ENCODE results near the gene HOOK2.
"Not testable (repeated sequence)": the region's sequence is repeated elsewhere in the genome, so short reads cannot be mapped to it uniquely, and the experiment has no call there.

HOOK2 gene

GRCh38 chr19:12723381-12723640 lies 52.0 kb downstream of the HOOK2 start:
- in situ Hi-C loops (cut with MboI; ENCODE audit: low sequenced_read_pairs), result no loop called here

DNA sequence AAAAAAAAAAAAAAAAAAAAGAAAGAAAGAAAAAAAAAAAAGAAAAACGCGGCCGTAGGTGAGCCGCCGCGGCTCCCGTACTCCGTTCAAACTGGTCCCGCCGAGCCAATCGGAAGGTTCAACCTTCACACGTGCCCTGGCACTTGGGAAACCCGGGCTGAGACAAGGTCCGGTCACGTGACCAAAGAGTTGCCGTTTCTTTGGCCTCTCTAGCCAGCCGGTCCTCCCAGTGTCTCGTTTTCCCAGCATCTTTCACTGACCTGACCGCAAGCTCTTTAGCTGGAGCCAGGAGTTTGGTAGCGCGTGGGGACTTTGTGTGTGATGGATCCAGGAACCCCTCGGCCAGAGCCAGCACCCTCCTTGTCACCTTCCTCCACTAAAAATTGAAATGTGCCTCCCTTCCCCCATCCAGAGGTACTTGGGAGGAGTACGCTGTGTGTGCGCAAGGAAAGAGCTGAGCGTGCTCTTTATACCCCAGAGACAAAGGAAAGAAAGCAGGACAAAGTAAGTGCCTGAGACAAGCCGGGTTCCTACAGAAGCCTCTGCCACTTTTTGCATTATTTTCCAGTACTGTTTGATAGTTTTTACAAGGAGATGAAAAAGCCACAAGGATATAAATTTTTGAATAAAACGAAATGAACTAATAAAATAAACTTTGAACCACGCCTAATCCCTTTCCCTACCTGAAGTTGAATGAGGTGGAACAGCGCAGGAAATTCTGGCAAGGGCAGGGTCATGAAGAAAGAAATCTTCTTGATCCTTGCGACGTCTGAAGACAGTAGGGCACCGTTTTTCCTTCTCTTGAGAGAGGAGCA lies 52.6 kb downstream of the HOOK2 start:
- in situ Hi-C loops (cut with MboI; ENCODE audit: low sequenced_read_pairs), result no loop called here

DNA sequence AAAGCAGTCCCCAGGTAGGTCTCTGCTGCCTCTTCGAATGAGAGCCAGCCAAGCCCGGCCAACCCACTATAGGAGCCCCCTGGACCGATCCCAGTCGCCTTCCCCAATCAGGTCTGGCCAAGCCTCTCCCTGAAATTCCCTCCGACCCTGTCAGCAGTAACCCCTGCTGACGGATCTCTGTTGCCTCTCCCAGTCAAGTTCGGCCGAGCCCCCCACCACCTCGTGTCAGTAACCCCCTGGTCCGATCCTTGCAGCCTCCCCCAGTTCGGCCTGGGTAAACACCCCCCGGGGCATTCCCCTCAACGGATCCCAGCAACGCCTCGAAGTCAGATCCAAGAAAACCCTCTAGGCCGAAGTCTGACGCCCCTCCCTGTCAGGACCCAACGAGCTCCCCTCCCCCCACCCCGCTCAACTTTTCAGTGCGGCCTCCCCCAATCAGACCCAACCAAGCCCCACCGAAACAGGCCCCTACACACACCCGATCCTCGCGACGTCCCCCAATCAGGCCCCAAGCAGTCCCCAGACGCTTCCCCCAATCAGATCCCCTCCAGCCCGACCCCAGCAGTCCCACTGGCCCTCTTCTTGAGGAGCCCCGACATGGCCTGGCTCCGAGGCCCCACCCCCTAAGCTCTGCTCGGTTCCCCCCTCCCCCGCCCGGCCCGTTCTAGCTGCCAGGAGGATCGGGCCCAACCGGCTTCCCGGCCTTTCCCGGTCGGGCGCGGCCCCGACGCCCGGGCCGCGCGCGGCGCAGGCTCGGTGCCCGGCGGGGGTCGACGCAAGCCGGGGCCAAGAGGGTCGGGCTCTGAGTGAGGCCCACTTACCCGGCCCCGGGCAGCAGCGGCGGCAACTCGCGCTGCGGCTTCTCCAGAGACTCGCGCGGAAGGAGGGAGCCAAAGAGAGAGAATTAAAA lies 53.4 kb downstream of the HOOK2 start:
- in situ Hi-C loops (cut with MboI; ENCODE audit: low sequenced_read_pairs), result no loop called here

DNA sequence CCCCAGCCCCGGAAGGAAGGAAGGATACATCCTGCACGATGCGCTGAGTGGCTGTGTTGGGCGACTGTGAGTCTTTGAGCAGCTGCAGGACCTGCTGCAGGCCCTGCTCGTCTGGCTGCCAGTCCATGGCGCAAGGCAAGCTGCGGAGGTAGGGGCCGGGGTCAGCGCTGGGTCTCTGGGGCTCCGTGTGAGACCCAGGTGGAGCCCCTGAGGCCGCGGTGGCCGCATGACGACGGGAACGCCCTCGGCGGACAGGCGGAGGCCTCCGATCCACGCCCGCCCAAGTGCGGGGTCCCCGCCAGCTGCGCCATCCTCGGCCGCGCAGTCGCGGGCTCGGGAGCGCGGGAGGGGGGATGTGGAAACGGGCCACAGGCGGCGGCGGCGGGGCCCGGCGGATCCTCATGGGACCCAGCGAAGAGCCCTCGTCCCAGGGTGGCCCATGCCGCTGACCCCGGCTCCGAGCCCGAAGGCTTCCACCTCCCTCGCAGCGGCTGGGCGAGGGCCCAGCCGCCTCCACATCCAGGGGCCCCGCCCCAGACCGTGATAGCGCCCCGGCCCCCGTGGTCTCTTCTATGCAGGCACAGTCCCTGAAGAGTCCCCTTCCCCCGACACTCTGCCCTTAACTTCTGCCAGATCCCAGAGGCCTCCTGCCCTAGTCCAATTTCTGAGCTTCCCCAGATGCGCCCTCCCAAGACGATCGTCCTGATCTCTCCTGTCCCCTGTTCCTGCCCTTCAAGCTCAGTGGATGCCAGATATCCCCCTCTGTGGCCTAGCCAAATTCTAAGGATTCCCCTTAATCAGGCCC lies 54.3 kb downstream of the HOOK2 start:
- in situ Hi-C loops (cut with MboI; ENCODE audit: low sequenced_read_pairs), result no loop called here

GRCh38 chr19:12720296-12720695 lies 55.1 kb downstream of the HOOK2 start:
- in situ Hi-C loops (cut with MboI; ENCODE audit: low sequenced_read_pairs), result no loop called here

- in situ Hi-C loops (cut with MboI; ENCODE audit: low sequenced_read_pairs), result no loop called here
Measured at GRCh38 chr19:12715929-12716328, 59.4 kb downstream of the HOOK2 start.

DNA sequence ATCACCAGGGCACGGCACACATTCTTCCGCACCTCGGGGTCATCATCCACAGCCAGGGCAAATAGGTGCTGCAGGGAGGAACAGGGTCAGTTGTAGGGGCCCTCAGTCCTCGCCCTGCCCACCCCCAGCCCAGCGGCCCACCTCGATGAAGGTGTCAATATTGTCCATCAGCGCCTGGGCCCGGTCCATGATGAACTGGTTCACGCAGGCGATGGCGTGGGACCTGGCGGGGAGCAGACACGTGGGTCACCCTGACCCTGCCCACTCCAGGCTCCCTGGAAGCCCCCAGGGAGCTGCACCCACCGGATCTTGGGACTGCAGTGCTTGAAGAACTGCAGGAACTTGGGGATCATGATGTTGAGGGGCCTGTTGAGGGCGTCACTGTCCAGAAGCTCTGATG lies 60.2 kb downstream of the HOOK2 start:
- in situ Hi-C loops (cut with MboI; ENCODE audit: low sequenced_read_pairs), result no loop called here

- in situ Hi-C loops (cut with MboI; ENCODE audit: low sequenced_read_pairs), result not testable (repeated sequence)
Measured at GRCh38 chr19:12713304-12713703, 62.0 kb downstream of the HOOK2 start.

All from HL-60/S4 (cell line).